Measurements from ENCODE around the gene ARSA. TPM values are rescaled to one million over a fixed set of nuclear protein-coding genes. Genes with fewer than 3 reads are reported as not detected.

The ARSA gene
- total RNA-seq, 2 experiments from 2014 or later, result 31.6 to 34.4 TPM

DNA sequence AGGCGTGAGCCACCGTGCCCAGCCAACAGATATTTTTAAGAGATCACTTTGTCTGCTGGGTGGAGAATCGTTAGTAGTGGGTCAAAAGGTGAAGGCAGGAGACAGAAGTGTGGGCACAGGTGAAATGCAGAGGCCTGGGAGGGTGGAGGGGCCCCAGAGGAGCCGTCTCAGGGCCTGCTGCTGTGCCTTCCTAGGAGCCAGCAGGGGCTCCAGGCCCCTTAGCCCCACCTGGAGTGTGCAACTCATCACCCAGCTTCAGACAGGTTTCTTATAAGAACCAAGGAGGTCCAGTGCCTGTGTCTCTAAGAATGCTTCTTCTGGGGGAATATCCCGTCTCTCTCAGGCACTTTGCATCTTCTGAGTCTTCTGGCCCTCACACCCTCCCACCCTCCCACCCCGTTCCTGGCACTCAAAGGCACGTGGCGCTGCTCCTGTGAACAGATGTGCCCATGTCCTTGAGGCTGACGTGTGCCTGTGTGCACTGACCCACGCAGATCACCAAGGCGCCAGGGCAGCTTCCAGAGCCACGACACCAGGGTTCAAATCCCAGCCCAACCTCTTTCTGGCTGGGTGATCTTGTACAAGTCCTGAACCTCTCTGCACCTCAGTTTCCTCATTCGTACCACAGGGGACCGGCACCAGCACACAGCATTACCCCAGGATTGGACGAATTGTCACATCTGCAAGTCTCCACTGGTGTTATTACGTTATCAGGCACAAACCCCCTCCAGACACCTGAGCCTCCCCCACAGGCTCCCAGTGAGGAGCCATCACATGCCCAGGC is 3.4 kb downstream of the ARSA start:
- TF ChIP-seq CTCF (conservative IDR thresholded peaks at IDR 0.05; ENCODE audit: low read length) (no peak), EZH2phosphoT487 (IDR thresholded peaks at IDR 0.05; ENCODE audit: borderline replicate concordance, low read depth, low read length) (no peak)
- intact Hi-C loops (cut with micrococcal nuclease; ENCODE audit: unreplicated experiment), result loop anchor here (5.0 kb wide), 1 partner anchor 372 kb away; the partner anchor contains the start of gene HDAC10
- H3K9me3 ChIP-seq (ENCODE audit: low read length), result no peaks in the 10 kb centered on the region
- no peaks in the 10 kb centered on the region for H3K79me2 ChIP-seq (ENCODE audit: insufficient read depth, low read depth, low read length)
- BruUV-seq (replicated peaks), result no TSS peak
- ChIA-PET POLR2A (no interaction called here), CTCF (ENCODE audit: unreplicated experiment) (no interaction called here)
- no peaks in the 10 kb centered on the region for H3K36me3 ChIP-seq (ENCODE audit: insufficient read depth, low read length)
- no peak for DNase-seq (ENCODE audit: low spot score)
- no peak overlapping the region for H2AFZ ChIP-seq (ENCODE audit: low read length)
- no peaks in the 10 kb centered on the region for H4K20me1 ChIP-seq (ENCODE audit: insufficient read depth, low read length)
- H3K4me2 ChIP-seq (ENCODE audit: low read length), result no peak overlapping the region
- peaks cover 41% of the 10 kb centered on the region for H3K4me1 ChIP-seq (ENCODE audit: insufficient read depth, low read length, poor library complexity, severe bottlenecking)
- no peak overlapping the region for H3K27ac ChIP-seq (ENCODE audit: low read depth, low read length, poor library complexity, severe bottlenecking)
- H3K9me2 ChIP-seq (ENCODE audit: insufficient read depth, low read length), result no peaks in the 10 kb centered on the region
- H3K4me3 ChIP-seq (ENCODE audit: low read depth, low read length, poor library complexity, severe bottlenecking), result no peak overlapping the region

GRCh38 chr22:50622723-50623327 is 5.1 kb downstream of the ARSA start:
- no peak overlapping the region for H3K4me3 ChIP-seq (ENCODE audit: low read depth, low read length, poor library complexity, severe bottlenecking)
- no TSS peak for BruUV-seq (replicated peaks)
- TF ChIP-seq CTCF (conservative IDR thresholded peaks at IDR 0.05; ENCODE audit: low read length) (no peak), EZH2phosphoT487 (IDR thresholded peaks at IDR 0.05; ENCODE audit: borderline replicate concordance, low read depth, low read length) (no peak)
- H4K20me1 ChIP-seq (ENCODE audit: insufficient read depth, low read length), result no peaks in the 10 kb centered on the region
- no peaks in the 10 kb centered on the region for H3K9me3 ChIP-seq (ENCODE audit: low read length)
- H3K4me2 ChIP-seq (ENCODE audit: low read length), result peak overlapping the region; percentile 95
- CTCF ChIA-PET (ENCODE audit: unreplicated experiment), result no interaction called here
- POLR2A ChIA-PET, result no interaction called here
- H3K27ac ChIP-seq (ENCODE audit: low read depth, low read length, poor library complexity, severe bottlenecking), result peak overlapping the region; percentile 82
- peak; percentile 44 for DNase-seq (ENCODE audit: low spot score)
- H3K9me2 ChIP-seq (ENCODE audit: insufficient read depth, low read length), result no peaks in the 10 kb centered on the region
- no peak overlapping the region for H2AFZ ChIP-seq (ENCODE audit: low read length)
- intact Hi-C loops (cut with micrococcal nuclease; ENCODE audit: unreplicated experiment), result loop anchor here (5.0 kb wide), 1 partner anchor 371 kb away; the partner anchor contains the start of gene HDAC10
- H3K36me3 ChIP-seq (ENCODE audit: insufficient read depth, low read length), result no peaks in the 10 kb centered on the region
- H3K4me1 ChIP-seq (ENCODE audit: insufficient read depth, low read length, poor library complexity, severe bottlenecking), result peaks cover 37% of the 10 kb centered on the region
- no peaks in the 10 kb centered on the region for H3K79me2 ChIP-seq (ENCODE audit: insufficient read depth, low read depth, low read length)
